K562 (cell line): ENCODE results near the gene FAM136A.

Experiments used
- BHLHE40 ChIP-seq: IDR thresholded peaks from 2 replicates; pipeline ENCODE4 v1.6.1; 2011; ENCODE audit warnings: low read length, improper control_type of control experiment
- ELF4 ChIP-seq: fragments of 450-650 bp; formaldehyde crosslinking; IDR thresholded peaks from 2 replicates; pipeline ENCODE4 v1.4.0; 2022; ENCODE audit warnings: missing genetic modification characterization
- NCOA6 ChIP-seq: fragments of 450-650 bp; IDR thresholded peaks from 2 replicates; pipeline ENCODE4 v1.6.1; 2017; ENCODE audit warnings: mild to moderate bottlenecking
- NR2C2 ChIP-seq, 2 experiments: fragments of 200-800 bp in 1 of 2; sonication (Bioruptor generic) in 1 of 2; sonication (generic) in 1 of 2; formaldehyde crosslinking in 1 of 2; IDR thresholded peaks; 2 replicates each; pipeline versions ENCODE4 v1.6.1 to v1.8.0; 2016 to 2022; ENCODE audit warnings: mild to moderate bottlenecking in 1 of 2, missing compliant biosample characterization in 1 of 2, missing genetic modification characterization in 1 of 2, missing genetic modification reagents in 1 of 2
- TAF15 ChIP-seq: fragments of 200-400 bp; formaldehyde crosslinking; IDR thresholded peaks from 2 replicates; pipeline ENCODE4 v1.6.1; 2017; ENCODE audit warnings: mild to moderate bottlenecking, low read depth, low read length, moderate library complexity
- ZKSCAN3 ChIP-seq: fragments of 250-450 bp; sonication (Bioruptor Pico); IDR thresholded peaks from 2 replicates; pipeline ENCODE4 v1.4.0; 2020
- TF ChIP-seq, protein P1 (sequence below), 2 experiments: fragments of 450-650 bp in 1 of 2; sonication (generic) in 1 of 2; formaldehyde crosslinking in 1 of 2; IDR thresholded peaks in 1 of 2; conservative IDR thresholded peaks in 1 of 2; 2 replicates each; pipeline versions ENCODE4 v1.6.1 to v1.8.1; 2016 to 2023; ENCODE audit warnings: mild to moderate bottlenecking in 2 of 2, moderate library complexity in 2 of 2, inconsistent platforms in 1 of 2, missing genetic modification reagents in 1 of 2
- TF ChIP-seq, protein P2 (sequence below): sonication (generic); formaldehyde crosslinking; IDR thresholded peaks from 2 replicates; pipeline ENCODE4 v1.8.1; 2023; ENCODE audit warnings: mild to moderate bottlenecking, missing genetic modification reagents, moderate library complexity
- TF ChIP-seq, protein P3 (sequence below), 2 experiments: fragments of 450-650 bp; formaldehyde crosslinking in 1 of 2; IDR thresholded peaks; 2 replicates each; pipeline versions ENCODE4 v1.4.0 to v1.6.1; 2014 to 2020; ENCODE audit warnings: mild to moderate bottlenecking in 2 of 2, borderline replicate concordance in 1 of 2, low read depth in 1 of 2

DNA sequence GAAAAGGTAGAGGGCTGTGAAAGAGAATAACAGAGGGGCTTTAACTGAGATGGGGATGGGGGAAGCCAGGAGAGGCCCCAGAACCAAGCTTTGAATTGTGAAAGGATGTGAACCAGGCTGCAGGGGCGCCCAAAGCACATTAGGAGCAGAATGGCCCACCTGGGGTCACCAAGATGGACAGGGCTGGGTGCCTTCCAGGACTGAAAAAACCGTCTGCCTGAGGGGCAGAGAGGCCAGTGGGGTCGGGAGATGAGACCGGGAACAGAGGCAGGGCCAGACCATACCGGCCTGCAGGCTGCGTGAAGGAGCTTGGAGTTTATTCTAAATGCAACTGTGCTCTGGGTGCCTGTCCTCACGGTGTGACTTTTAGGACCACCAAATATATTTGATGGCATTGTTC lies 29.1 kb upstream of the FAM136A start:
- TF ChIP-seq ZKSCAN3 (CRISPR knock-in tag): no peak
- TF ChIP-seq NCOA6: no peak
- TF ChIP-seq BHLHE40: no peak
- TF ChIP-seq TAF15: no peak
- no peak for TF ChIP-seq ELF4 (CRISPR knock-in tag)
- TF ChIP-seq, protein P1, sequence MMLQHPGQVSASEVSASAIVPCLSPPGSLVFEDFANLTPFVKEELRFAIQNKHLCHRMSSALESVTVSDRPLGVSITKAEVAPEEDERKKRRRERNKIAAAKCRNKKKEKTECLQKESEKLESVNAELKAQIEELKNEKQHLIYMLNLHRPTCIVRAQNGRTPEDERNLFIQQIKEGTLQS (IDR thresholded peaks at IDR 0.05): no peak
- TF ChIP-seq, protein P1 (CRISPR knock-in tag; conservative IDR thresholded peaks at IDR 0.05): no peak
- TF ChIP-seq NR2C2 (CRISPR knock-in tag; IDR thresholded peaks at IDR 0.05): no peak
- no peak for TF ChIP-seq NR2C2 (tag; IDR thresholded peaks at IDR 0.05)
- TF ChIP-seq, protein P2, sequence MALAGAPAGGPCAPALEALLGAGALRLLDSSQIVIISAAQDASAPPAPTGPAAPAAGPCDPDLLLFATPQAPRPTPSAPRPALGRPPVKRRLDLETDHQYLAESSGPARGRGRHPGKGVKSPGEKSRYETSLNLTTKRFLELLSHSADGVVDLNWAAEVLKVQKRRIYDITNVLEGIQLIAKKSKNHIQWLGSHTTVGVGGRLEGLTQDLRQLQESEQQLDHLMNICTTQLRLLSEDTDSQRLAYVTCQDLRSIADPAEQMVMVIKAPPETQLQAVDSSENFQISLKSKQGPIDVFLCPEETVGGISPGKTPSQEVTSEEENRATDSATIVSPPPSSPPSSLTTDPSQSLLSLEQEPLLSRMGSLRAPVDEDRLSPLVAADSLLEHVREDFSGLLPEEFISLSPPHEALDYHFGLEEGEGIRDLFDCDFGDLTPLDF (CRISPR knock-in tag): no peak
- TF ChIP-seq, protein P3, sequence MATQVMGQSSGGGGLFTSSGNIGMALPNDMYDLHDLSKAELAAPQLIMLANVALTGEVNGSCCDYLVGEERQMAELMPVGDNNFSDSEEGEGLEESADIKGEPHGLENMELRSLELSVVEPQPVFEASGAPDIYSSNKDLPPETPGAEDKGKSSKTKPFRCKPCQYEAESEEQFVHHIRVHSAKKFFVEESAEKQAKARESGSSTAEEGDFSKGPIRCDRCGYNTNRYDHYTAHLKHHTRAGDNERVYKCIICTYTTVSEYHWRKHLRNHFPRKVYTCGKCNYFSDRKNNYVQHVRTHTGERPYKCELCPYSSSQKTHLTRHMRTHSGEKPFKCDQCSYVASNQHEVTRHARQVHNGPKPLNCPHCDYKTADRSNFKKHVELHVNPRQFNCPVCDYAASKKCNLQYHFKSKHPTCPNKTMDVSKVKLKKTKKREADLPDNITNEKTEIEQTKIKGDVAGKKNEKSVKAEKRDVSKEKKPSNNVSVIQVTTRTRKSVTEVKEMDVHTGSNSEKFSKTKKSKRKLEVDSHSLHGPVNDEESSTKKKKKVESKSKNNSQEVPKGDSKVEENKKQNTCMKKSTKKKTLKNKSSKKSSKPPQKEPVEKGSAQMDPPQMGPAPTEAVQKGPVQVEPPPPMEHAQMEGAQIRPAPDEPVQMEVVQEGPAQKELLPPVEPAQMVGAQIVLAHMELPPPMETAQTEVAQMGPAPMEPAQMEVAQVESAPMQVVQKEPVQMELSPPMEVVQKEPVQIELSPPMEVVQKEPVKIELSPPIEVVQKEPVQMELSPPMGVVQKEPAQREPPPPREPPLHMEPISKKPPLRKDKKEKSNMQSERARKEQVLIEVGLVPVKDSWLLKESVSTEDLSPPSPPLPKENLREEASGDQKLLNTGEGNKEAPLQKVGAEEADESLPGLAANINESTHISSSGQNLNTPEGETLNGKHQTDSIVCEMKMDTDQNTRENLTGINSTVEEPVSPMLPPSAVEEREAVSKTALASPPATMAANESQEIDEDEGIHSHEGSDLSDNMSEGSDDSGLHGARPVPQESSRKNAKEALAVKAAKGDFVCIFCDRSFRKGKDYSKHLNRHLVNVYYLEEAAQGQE (IDR thresholded peaks at IDR 0.05; ENCODE audit: borderline replicate concordance): no peak
- TF ChIP-seq, protein P3 (CRISPR knock-in tag; IDR thresholded peaks at IDR 0.05; ENCODE audit: low read depth): no peak
